Neural progenitor cell (in vitro differentiated cells): Measurements from ENCODE around the gene KRTAP3-2. TPM values are rescaled to one million over a fixed set of nuclear protein-coding genes. Genes with fewer than 3 reads are reported as not detected.

Experiments
- DNase-seq: peaks from one replicate; pipeline ENCODE4 v3.0.0-alpha.2; 2016; ENCODE audit warnings: low spot score
- H2AFZ ChIP-seq: fragments of 200-600 bp; sonication (generic); replicated peaks from 2 replicates; pipeline ENCODE4 v1.6.1; 2016; ENCODE audit warnings: antibody characterized with exemption
- H3F3A ChIP-seq: fragments of 200-600 bp; sonication (generic); 2 replicates; pipeline ENCODE4 v1.6.1; 2016; ENCODE audit warnings: antibody characterized with exemption, low read depth
- H3K27ac ChIP-seq: fragments of 200-600 bp; sonication (generic); 2 replicates; pipeline ENCODE4 v1.5.1; 2016; ENCODE audit warnings: mild to moderate bottlenecking
- H3K27me3 ChIP-seq: fragments of 200-600 bp; sonication (generic); 2 replicates; pipeline ENCODE4 v1.6.1; 2016; ENCODE audit warnings: mild to moderate bottlenecking, moderate library complexity
- H3K36me3 ChIP-seq: fragments of 200-600 bp; sonication (generic); 2 replicates; pipeline ENCODE4 v1.5.1; 2016
- H3K4me1 ChIP-seq: fragments of 200-600 bp; sonication (generic); 2 replicates; pipeline ENCODE4 v1.6.1; 2016; ENCODE audit warnings: mixed run types
- H3K4me2 ChIP-seq: fragments of 200-600 bp; sonication (generic); 2 replicates; pipeline ENCODE4 v1.6.1; 2016
- H3K4me3 ChIP-seq: fragments of 200-600 bp; sonication (generic); 2 replicates; pipeline ENCODE4 v1.5.1; 2016
- H3K79me2 ChIP-seq: fragments of 200-600 bp; sonication (generic); 2 replicates; pipeline ENCODE4 v1.6.1; 2016; ENCODE audit warnings: low read depth
- H3K9ac ChIP-seq: fragments of 200-600 bp; sonication (generic); 2 replicates; pipeline ENCODE4 v1.6.1; 2016
- H3K9me3 ChIP-seq: fragments of 200-600 bp; sonication (generic); 2 replicates; pipeline ENCODE4 v1.5.1; 2016; ENCODE audit warnings: low read depth
- H4K20me1 ChIP-seq: fragments of 200-600 bp; sonication (generic); 2 replicates; pipeline ENCODE4 v1.6.1; 2016; ENCODE audit warnings: low read depth
- H3K27ac Mint-ChIP-seq: 3 replicates; pipeline ENCODE4 v1.8.0; 2021; ENCODE audit warnings: mixed read lengths
- H3K27me3 Mint-ChIP-seq: 2 replicates; pipeline ENCODE4 v1.8.0; 2022; ENCODE audit warnings: low read depth, mild to moderate bottlenecking, inconsistent platforms, moderate library complexity, mixed read lengths; ENCODE audit not compliant: insufficient read depth
- H3K36me3 Mint-ChIP-seq: 3 replicates; pipeline ENCODE4 v1.8.0; 2021; ENCODE audit warnings: mixed read lengths
- H3K4me1 Mint-ChIP-seq: 3 replicates; pipeline ENCODE4 v1.8.0; 2021; ENCODE audit warnings: mixed read lengths
- H3K4me3 Mint-ChIP-seq: 3 replicates; pipeline ENCODE4 v1.8.0; 2021; ENCODE audit warnings: mild to moderate bottlenecking, moderate library complexity, mixed read lengths
- H3K9me3 Mint-ChIP-seq: 3 replicates; pipeline ENCODE4 v1.8.0; 2020; ENCODE audit warnings: mixed read lengths
- EZH2 ChIP-seq: fragments of 200-600 bp; sonication (generic); IDR thresholded peaks from 2 replicates; pipeline ENCODE4 v1.6.1; 2017; ENCODE audit warnings: antibody characterized with exemption, mild to moderate bottlenecking, moderate library complexity
- EZH2phosphoT487 ChIP-seq: fragments of 200-600 bp; sonication (generic); IDR thresholded peaks from 2 replicates; pipeline ENCODE4 v1.6.1; 2017; ENCODE audit warnings: antibody characterized with exemption
- small RNA-seq: library from RNA; depleted of rRNA; stranded (forward); fragments of <200 nt; gene quantifications from one replicate; pipeline ENCODE3, GENCODE V24; 2015
- total RNA-seq: library from RNA; depleted of rRNA; stranded (reverse); fragments of >200 nt; gene quantifications from 2 replicates; pipeline ENCODE4 v1.2.3, GENCODE V29; 2015; ENCODE audit warnings: low replicate concordance
- TF ChIP-seq, protein P1 (sequence below): fragments of 200-600 bp; sonication (generic); IDR thresholded peaks from 2 replicates; pipeline ENCODE4 v1.5.1; 2017; ENCODE audit warnings: antibody characterized with exemption, mild to moderate bottlenecking

KRTAP3-2 gene
- total RNA-seq, 1 donor from 2014 or later: not detected

DNA sequence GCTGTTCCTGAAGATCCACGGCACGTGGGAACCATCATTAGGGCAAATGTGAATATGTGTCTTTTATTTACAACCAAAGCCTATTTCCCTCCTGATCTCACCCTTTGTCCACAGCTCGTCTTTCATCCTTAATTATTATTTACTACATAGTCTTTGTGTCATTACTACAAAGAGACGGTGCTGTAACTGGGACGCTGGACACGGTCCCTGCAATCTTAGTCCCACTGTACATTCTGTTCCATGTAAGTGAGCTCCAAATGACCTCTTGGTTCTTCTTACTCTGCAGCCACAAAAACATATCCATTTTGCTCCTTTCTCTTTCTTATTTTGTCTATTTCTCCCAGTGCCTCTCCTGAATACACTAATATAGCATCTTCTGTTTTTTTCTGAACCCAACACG is 49.5 kb downstream of the KRTAP3-2 start:
- no peak overlapping the region for H3K4me2 ChIP-seq
- H3F3A ChIP-seq: peaks cover 9% of the 10 kb centered on the region
- H3K9me3 ChIP-seq: no peaks in the 10 kb centered on the region
- Mint-ChIP-seq H3K36me3 (no peaks in the 10 kb centered on the region), H3K9me3 (no peaks in the 10 kb centered on the region), H3K27ac (no peak overlapping the region), H3K4me3 (no peak overlapping the region), H3K27me3 (no peaks in the 10 kb centered on the region), H3K4me1 (peaks cover 9% of the 10 kb centered on the region)
- H3K4me1 ChIP-seq: peaks cover 30% of the 10 kb centered on the region
- TF ChIP-seq, protein P1, sequence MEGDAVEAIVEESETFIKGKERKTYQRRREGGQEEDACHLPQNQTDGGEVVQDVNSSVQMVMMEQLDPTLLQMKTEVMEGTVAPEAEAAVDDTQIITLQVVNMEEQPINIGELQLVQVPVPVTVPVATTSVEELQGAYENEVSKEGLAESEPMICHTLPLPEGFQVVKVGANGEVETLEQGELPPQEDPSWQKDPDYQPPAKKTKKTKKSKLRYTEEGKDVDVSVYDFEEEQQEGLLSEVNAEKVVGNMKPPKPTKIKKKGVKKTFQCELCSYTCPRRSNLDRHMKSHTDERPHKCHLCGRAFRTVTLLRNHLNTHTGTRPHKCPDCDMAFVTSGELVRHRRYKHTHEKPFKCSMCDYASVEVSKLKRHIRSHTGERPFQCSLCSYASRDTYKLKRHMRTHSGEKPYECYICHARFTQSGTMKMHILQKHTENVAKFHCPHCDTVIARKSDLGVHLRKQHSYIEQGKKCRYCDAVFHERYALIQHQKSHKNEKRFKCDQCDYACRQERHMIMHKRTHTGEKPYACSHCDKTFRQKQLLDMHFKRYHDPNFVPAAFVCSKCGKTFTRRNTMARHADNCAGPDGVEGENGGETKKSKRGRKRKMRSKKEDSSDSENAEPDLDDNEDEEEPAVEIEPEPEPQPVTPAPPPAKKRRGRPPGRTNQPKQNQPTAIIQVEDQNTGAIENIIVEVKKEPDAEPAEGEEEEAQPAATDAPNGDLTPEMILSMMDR: no peak
- no peak for TF ChIP-seq EZH2
- TF ChIP-seq EZH2phosphoT487: no peak
- H3K4me3 ChIP-seq: no peak overlapping the region
- H4K20me1 ChIP-seq: no peaks in the 10 kb centered on the region
- no peaks in the 10 kb centered on the region for H3K36me3 ChIP-seq
- no peaks in the 10 kb centered on the region for H3K79me2 ChIP-seq
- no peak for DNase-seq
- H3K27me3 ChIP-seq: no peaks in the 10 kb centered on the region
- H3K9ac ChIP-seq: no peak overlapping the region
- H3K27ac ChIP-seq: no peak overlapping the region
- no peak overlapping the region for H2AFZ ChIP-seq

DNA sequence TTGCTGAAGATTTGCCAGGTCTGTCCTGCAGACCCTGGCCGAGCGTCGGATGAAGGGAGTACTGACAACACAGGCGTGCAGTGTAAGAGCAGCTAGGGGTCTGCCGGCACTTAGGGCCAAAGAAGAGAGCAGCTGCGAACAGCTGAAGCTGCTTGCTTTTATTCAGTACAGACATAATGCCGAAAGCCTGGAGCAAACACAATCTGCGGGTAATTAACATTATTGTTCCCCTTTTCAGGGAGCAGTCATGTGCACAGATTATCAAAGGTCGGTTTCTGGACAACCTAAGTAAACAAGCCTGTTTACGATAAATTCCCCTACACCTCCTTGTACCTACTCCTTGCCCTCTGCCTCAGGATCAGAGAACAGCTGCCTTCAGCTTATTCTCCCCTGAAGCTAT is 50.3 kb downstream of the KRTAP3-2 start:
- peak; percentile 60 for DNase-seq
- no peak overlapping the region for H3K9ac ChIP-seq
- no peak overlapping the region for H3K4me3 ChIP-seq
- H3K27me3 Mint-ChIP-seq: peaks cover 4% of the 10 kb centered on the region
- peak overlapping the region; percentile 51 for H3K4me2 ChIP-seq
- peaks cover 37% of the 10 kb centered on the region for H3K4me1 ChIP-seq
- H3F3A ChIP-seq: peaks cover 17% of the 10 kb centered on the region
- peaks cover 9% of the 10 kb centered on the region for H3K4me1 Mint-ChIP-seq
- no peaks in the 10 kb centered on the region for H3K9me3 ChIP-seq
- H4K20me1 ChIP-seq: no peaks in the 10 kb centered on the region
- H3K27ac ChIP-seq: peak overlapping the region; percentile 23
- H3K36me3 Mint-ChIP-seq: no peaks in the 10 kb centered on the region
- H2AFZ ChIP-seq: peak overlapping the region; percentile 93
- no peaks in the 10 kb centered on the region for H3K79me2 ChIP-seq
- TF ChIP-seq EZH2 (no peak), EZH2phosphoT487 (no peak)
- TF ChIP-seq, protein P1: no peak
- H3K9me3 Mint-ChIP-seq: no peaks in the 10 kb centered on the region
- no peak overlapping the region for H3K4me3 Mint-ChIP-seq
- H3K27me3 ChIP-seq: no peaks in the 10 kb centered on the region
- no peaks in the 10 kb centered on the region for H3K36me3 ChIP-seq
- H3K27ac Mint-ChIP-seq: no peak overlapping the region

Small RNAs within 50 kb of the gene (small RNA-seq; reads per million reads assigned to genes)
- gene KRTAP3-4P: not detected

Other genes starting within 250 kb of the KRTAP3-2 start
- not detected in 2 replicates for gene KRT25, start 244.6 kb downstream of the KRTAP3-2 start, total RNA-seq
- gene KRT26, start 227.7 kb downstream of the KRTAP3-2 start, total RNA-seq: not detected in 2 replicates
- not detected in 2 replicates for gene KRT27, start 217.4 kb downstream of the KRTAP3-2 start, total RNA-seq
- not detected in 2 replicates for gene KRT28, start 199.9 kb downstream of the KRTAP3-2 start, total RNA-seq
- gene KRT10, start 177.3 kb downstream of the KRTAP3-2 start, total RNA-seq: 7.5 and 19.3 TPM in 2 replicates
- not detected in 2 replicates for gene KRT12, start 132.7 kb downstream of the KRTAP3-2 start, total RNA-seq
- not detected in 2 replicates for gene KRT20, start 114.7 kb downstream of the KRTAP3-2 start, total RNA-seq
- gene KRT23, start 62.3 kb downstream of the KRTAP3-2 start, total RNA-seq: 0.60 TPM in 1 of 2 replicates, not detected in the other
- gene KRT39, start 33.0 kb downstream of the KRTAP3-2 start, total RNA-seq: not detected in 2 replicates
- gene KRT40, start 15.6 kb downstream of the KRTAP3-2 start, total RNA-seq: not detected in 2 replicates
- not detected in 2 replicates for gene KRTAP3-3, start 5.7 kb downstream of the KRTAP3-2 start, total RNA-seq
- gene KRTAP3-1, start 9.2 kb upstream of the KRTAP3-2 start, total RNA-seq: not detected in 2 replicates
- not detected in 2 replicates for gene KRTAP1-5, start 27.3 kb upstream of the KRTAP3-2 start, total RNA-seq
- not detected in 2 replicates for gene KRTAP1-4, start 30.3 kb upstream of the KRTAP3-2 start, total RNA-seq
- gene KRTAP1-3, start 35.0 kb upstream of the KRTAP3-2 start, total RNA-seq: not detected in 2 replicates
- not detected in 2 replicates for gene KRTAP1-1, start 41.5 kb upstream of the KRTAP3-2 start, total RNA-seq
- gene KRTAP2-1, start 47.4 kb upstream of the KRTAP3-2 start, total RNA-seq: not detected in 2 replicates
- not detected in 2 replicates for gene KRTAP2-2, start 55.3 kb upstream of the KRTAP3-2 start, total RNA-seq
- gene KRTAP2-3, start 60.2 kb upstream of the KRTAP3-2 start, total RNA-seq: not detected in 2 replicates
- gene KRTAP2-4, start 66.0 kb upstream of the KRTAP3-2 start, total RNA-seq: not detected in 2 replicates
- not detected in 2 replicates for gene KRTAP4-7, start 84.2 kb upstream of the KRTAP3-2 start, total RNA-seq
- not detected in 2 replicates for gene KRTAP4-8, start 98.2 kb upstream of the KRTAP3-2 start, total RNA-seq
- not detected in 2 replicates for gene KRTAP4-16, start 102.3 kb upstream of the KRTAP3-2 start, total RNA-seq
- not detected in 2 replicates for gene KRTAP4-9, start 105.5 kb upstream of the KRTAP3-2 start, total RNA-seq
- not detected in 2 replicates for gene KRTAP4-11, start 118.5 kb upstream of the KRTAP3-2 start, total RNA-seq
- gene KRTAP4-12, start 124.3 kb upstream of the KRTAP3-2 start, total RNA-seq: not detected in 2 replicates
- gene KRTAP4-6, start 140.6 kb upstream of the KRTAP3-2 start, total RNA-seq: not detected in 2 replicates
- not detected in 2 replicates for gene KRTAP4-5, start 149.9 kb upstream of the KRTAP3-2 start, total RNA-seq
- gene KRTAP4-4, start 160.8 kb upstream of the KRTAP3-2 start, total RNA-seq: not detected in 2 replicates
- not detected in 2 replicates for gene KRTAP4-3, start 168.3 kb upstream of the KRTAP3-2 start, total RNA-seq
- not detected in 2 replicates for gene KRTAP4-2, start 178.3 kb upstream of the KRTAP3-2 start, total RNA-seq
- 0.12 TPM in 1 of 2 replicates, not detected in the other for gene KRTAP4-1, start 185.0 kb upstream of the KRTAP3-2 start, total RNA-seq
- not detected in 2 replicates for gene KRTAP9-1, start 190.0 kb upstream of the KRTAP3-2 start, total RNA-seq
- gene KRTAP9-2, start 226.7 kb upstream of the KRTAP3-2 start, total RNA-seq: not detected in 2 replicates
- not detected in 2 replicates for gene KRTAP9-3, start 232.5 kb upstream of the KRTAP3-2 start, total RNA-seq
- not detected in 2 replicates for gene KRTAP9-8, start 238.1 kb upstream of the KRTAP3-2 start, total RNA-seq
- not detected in 2 replicates for gene KRTAP9-4, start 249.8 kb upstream of the KRTAP3-2 start, total RNA-seq